ENCODE measurements around the gene ALDH4A1. TPM values are rescaled to one million over a fixed set of nuclear protein-coding genes. Genes with fewer than 3 reads are reported as not detected.
"Not testable (repeated sequence)": the region's sequence is repeated elsewhere in the genome, so short reads cannot be mapped to it uniquely, and the experiment has no call there.

ALDH4A1 gene
- total and polyA plus RNA-seq, 2 experiments from 2014 or later, result 11.3 to 33.8 TPM

GRCh38 chr1:18832319-18832718 is 70.0 kb downstream of the ALDH4A1 start:
- ATAC-seq; H3K4me3 Mint-ChIP-seq; H3K36me3 Mint-ChIP-seq (ENCODE audit: low read depth); H3K27me3 Mint-ChIP-seq (ENCODE audit: insufficient read depth, low read depth, poor library complexity); H3K4me1 ChIP-seq (ENCODE audit: insufficient read depth); H3K27ac Mint-ChIP-seq; H3K4me1 Mint-ChIP-seq; DNase-seq (ENCODE audit: low spot score); H3F3A ChIP-seq (replicated peaks; ENCODE audit: low read depth); H3K4me2 ChIP-seq; H2AFZ ChIP-seq; H3K27me3 ChIP-seq (ENCODE audit: insufficient read depth); H4K20me1 ChIP-seq (replicated peaks; ENCODE audit: insufficient read depth); H3K4me3 ChIP-seq; H3K9me2 ChIP-seq (ENCODE audit: insufficient read depth); H3K27ac ChIP-seq (ENCODE audit: low read depth); H3K36me3 ChIP-seq (ENCODE audit: insufficient read depth); H3K79me2 ChIP-seq (replicated peaks; ENCODE audit: insufficient read depth): not testable (repeated sequence)
- peaks cover 18% of the 10 kb centered on the region for H3K9me3 Mint-ChIP-seq

GRCh38 chr1:18831656-18832055 is 70.7 kb downstream of the ALDH4A1 start:
- no peaks in the 10 kb centered on the region for H3K79me2 ChIP-seq (replicated peaks; ENCODE audit: insufficient read depth)
- H3K36me3 Mint-ChIP-seq (ENCODE audit: low read depth), result peaks cover 8% of the 10 kb centered on the region; the same call in 2 of the 3 replicates
- no peak overlapping the region for H2AFZ ChIP-seq
- no peaks in the 10 kb centered on the region for H3K4me1 ChIP-seq (ENCODE audit: insufficient read depth)
- H3K4me3 Mint-ChIP-seq, result no peak overlapping the region
- H3K27ac Mint-ChIP-seq, result no peak overlapping the region
- no peaks in the 10 kb centered on the region for H3K4me1 Mint-ChIP-seq
- no peaks in the 10 kb centered on the region for H3K36me3 ChIP-seq (ENCODE audit: insufficient read depth)
- H3K27me3 Mint-ChIP-seq (ENCODE audit: insufficient read depth, low read depth, poor library complexity), result peaks cover 13% of the 10 kb centered on the region
- H3K4me2 ChIP-seq, result no peak overlapping the region
- H3K9me2 ChIP-seq (ENCODE audit: insufficient read depth), result no peaks in the 10 kb centered on the region
- DNase-seq (ENCODE audit: low spot score), result no peak
- H3K4me3 ChIP-seq, result no peak overlapping the region
- TF ChIP-seq REST (IDR thresholded peaks at IDR 0.05; ENCODE audit: unreplicated experiment), result no peak
- TF ChIP-seq POLR2AphosphoS5 (IDR thresholded peaks at IDR 0.05; ENCODE audit: low read depth), result no peak
- no peak for TF ChIP-seq CREB1 (CRISPR knock-in tag; IDR thresholded peaks at IDR 0.05; ENCODE audit: low read depth)
- TF ChIP-seq CTCF (conservative IDR thresholded peaks at IDR 0.05; ENCODE audit: low read depth in 2 of 2), result no peak
- no peak for TF ChIP-seq EZH2phosphoT487 (IDR thresholded peaks at IDR 0.05; ENCODE audit: unreplicated experiment)
- TF ChIP-seq ZNF114 (CRISPR knock-in tag; IDR thresholded peaks at IDR 0.05), result no peak
- TF ChIP-seq ZNF331 (CRISPR knock-in tag; IDR thresholded peaks at IDR 0.05; ENCODE audit: low read depth), result no peak
- TF ChIP-seq JUNB (IDR thresholded peaks at IDR 0.05; ENCODE audit: unreplicated experiment), result no peak
- H3K27me3 ChIP-seq (ENCODE audit: insufficient read depth), result no peaks in the 10 kb centered on the region
- H3K9me3 Mint-ChIP-seq, result peaks cover 23% of the 10 kb centered on the region
- no peak for ATAC-seq
- H4K20me1 ChIP-seq (replicated peaks; ENCODE audit: insufficient read depth), result no peaks in the 10 kb centered on the region
- no peaks in the 10 kb centered on the region for H3F3A ChIP-seq (replicated peaks; ENCODE audit: low read depth)
- no peak overlapping the region for H3K27ac ChIP-seq (ENCODE audit: low read depth)
